ENCODE measurements around the gene WDFY2. TPM values are rescaled to one million over a fixed set of nuclear protein-coding genes. Genes with fewer than 3 reads are reported as not detected.
A peak's percentile ranks its signal among the peaks of the same experiment; 100 is the strongest.

Gene WDFY2
- total RNA-seq, 1 donor from 2014 or later: 43.0 TPM

DNA sequence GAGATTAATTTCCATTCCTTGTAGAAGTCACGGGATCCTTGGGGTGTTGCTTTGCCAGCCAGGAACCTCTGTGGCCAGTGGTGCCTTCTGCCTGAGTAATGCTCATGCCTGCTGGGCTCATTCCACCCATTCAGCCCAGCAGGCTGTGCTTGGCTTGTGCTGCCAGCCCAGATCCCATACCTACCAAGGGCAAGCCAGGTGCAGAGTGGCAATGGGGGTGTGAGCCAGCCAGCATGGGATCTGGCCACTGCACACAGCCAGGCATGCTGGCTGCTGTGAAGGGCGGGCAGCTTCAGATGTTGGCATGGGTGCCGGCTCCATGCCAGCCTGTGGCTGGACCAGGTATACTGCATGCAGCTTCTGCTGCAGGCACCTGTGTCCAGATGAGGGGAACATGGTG is 42.5 kb downstream of the WDFY2 start:
- Mint-ChIP-seq H3K27me3 (ENCODE audit: unreplicated experiment) (peaks cover 5% of the 10 kb centered on the region), H3K36me3 (ENCODE audit: unreplicated experiment) (no peaks in the 10 kb centered on the region), H3K9me3 (ENCODE audit: unreplicated experiment) (peaks cover 11% of the 10 kb centered on the region), H3K4me3 (ENCODE audit: unreplicated experiment) (no peak overlapping the region), H3K4me1 (ENCODE audit: low read depth, unreplicated experiment) (peaks cover 33% of the 10 kb centered on the region), H3K27ac (ENCODE audit: unreplicated experiment) (no peak overlapping the region)
- no peak for DNase-seq
- TF ChIP-seq, protein P1, sequence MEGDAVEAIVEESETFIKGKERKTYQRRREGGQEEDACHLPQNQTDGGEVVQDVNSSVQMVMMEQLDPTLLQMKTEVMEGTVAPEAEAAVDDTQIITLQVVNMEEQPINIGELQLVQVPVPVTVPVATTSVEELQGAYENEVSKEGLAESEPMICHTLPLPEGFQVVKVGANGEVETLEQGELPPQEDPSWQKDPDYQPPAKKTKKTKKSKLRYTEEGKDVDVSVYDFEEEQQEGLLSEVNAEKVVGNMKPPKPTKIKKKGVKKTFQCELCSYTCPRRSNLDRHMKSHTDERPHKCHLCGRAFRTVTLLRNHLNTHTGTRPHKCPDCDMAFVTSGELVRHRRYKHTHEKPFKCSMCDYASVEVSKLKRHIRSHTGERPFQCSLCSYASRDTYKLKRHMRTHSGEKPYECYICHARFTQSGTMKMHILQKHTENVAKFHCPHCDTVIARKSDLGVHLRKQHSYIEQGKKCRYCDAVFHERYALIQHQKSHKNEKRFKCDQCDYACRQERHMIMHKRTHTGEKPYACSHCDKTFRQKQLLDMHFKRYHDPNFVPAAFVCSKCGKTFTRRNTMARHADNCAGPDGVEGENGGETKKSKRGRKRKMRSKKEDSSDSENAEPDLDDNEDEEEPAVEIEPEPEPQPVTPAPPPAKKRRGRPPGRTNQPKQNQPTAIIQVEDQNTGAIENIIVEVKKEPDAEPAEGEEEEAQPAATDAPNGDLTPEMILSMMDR (IDR thresholded peaks at IDR 0.05; ENCODE audit: partially characterized antibody, unreplicated experiment): no peak

DNA sequence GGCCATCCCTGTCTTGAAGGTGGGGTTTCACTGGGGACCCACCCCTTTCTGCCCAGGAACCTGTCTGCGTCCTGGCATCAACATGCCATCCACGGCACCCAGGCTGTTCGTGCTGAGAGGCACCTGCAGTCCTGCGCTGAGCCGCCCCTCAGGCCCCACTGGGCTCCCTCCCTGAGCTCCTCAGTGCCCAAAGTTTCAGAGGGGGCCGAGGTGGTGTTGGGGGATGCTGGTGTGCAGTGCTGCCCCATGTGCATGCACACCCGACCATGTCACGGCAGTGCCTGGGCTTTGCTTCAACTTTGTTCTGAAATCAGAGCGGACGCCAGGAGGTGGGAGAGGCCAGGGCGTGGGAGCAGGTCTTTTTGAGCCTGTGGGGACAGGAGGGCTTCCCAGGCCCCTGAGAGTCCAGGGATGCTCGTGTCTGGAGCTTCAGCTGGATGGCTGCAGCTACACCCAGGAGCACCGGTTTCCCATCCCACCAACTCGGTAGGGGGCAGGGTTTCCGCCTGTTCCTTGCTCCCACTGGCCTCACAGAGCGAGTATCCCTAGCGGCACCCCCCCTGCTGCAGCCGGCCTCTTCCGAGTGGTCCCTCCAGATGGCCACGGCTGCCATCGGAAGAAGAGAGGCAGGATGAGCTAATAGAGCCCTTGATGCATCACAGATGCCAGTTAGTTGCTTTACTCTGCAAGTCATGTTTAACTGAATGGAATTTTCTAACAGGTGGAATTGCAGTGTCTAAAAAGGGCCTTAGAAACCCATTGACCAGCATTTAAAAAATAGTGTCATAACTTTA is 44.0 kb downstream of the WDFY2 start:
- H3K4me1 Mint-ChIP-seq (ENCODE audit: low read depth, unreplicated experiment): peaks cover 39% of the 10 kb centered on the region
- peaks cover 12% of the 10 kb centered on the region for H3K9me3 Mint-ChIP-seq (ENCODE audit: unreplicated experiment)
- peak overlapping the region; percentile 67 for H3K27ac Mint-ChIP-seq (ENCODE audit: unreplicated experiment)
- peak; percentile 83 for DNase-seq
- TF ChIP-seq, protein P1 (IDR thresholded peaks at IDR 0.05; ENCODE audit: partially characterized antibody, unreplicated experiment): no peak
- no peak overlapping the region for H3K4me3 Mint-ChIP-seq (ENCODE audit: unreplicated experiment)
- H3K36me3 Mint-ChIP-seq (ENCODE audit: unreplicated experiment): no peaks in the 10 kb centered on the region
- peaks cover 5% of the 10 kb centered on the region for H3K27me3 Mint-ChIP-seq (ENCODE audit: unreplicated experiment)

DNA sequence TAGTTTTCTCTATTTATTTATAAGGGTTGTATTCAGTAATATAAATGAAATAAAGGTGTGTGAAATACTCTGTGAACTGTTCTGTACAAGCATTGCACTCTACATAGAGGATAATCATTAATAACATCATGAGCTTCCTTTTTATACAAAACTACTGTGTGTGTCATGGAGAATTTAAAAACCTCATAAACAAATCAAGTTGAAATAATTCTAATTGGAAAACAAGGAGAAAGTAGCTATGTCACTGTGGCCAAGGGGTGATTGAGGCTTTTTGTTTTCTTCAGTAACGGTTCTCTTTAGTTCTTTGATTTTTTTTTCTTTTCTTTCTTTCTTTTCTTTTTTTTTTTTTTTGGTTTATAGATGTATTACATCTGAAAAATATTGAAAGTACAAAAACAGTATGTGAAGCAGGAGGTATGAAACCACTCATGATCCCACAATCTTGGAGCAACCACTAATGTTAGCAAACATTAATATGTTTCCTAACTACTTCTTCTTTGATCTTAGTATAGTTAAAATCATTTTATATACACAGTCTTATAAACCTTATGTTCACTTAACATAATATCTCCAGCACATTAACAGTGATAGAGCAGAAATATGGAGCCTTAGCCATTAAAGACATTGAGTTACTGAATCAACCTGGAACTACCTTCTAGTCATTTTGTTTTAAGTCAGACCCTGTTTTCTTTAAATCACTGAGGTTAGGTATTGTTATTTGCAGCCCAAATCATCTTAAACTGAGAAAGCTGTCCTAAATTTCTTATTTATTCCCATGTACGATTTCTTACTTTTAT is 45.4 kb downstream of the WDFY2 start:
- Mint-ChIP-seq H3K36me3 (ENCODE audit: unreplicated experiment) (no peaks in the 10 kb centered on the region), H3K4me3 (ENCODE audit: unreplicated experiment) (no peak overlapping the region), H3K27me3 (ENCODE audit: unreplicated experiment) (peaks cover 5% of the 10 kb centered on the region), H3K27ac (ENCODE audit: unreplicated experiment) (peak overlapping the region; percentile 52), H3K9me3 (ENCODE audit: unreplicated experiment) (peaks cover 12% of the 10 kb centered on the region), H3K4me1 (ENCODE audit: low read depth, unreplicated experiment) (peaks cover 39% of the 10 kb centered on the region)
- no peak for DNase-seq
- TF ChIP-seq, protein P1 (IDR thresholded peaks at IDR 0.05; ENCODE audit: partially characterized antibody, unreplicated experiment): no peak

DNA sequence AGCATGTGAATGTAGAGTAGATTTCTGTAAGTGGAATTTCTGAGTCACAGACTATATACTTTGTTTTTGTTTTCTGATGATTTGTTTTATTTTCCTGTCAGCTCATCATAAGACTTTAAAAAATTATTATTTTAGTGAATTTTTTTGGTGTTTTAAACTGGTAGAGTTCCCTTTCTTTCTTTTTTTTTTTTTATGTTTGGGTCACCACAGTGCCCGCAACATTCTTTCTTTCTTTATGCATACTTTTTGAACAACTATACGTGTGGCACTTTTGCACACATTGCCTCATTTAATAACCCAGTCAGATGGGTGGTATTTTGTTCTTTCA is 46.0 kb downstream of the WDFY2 start:
- Mint-ChIP-seq H3K4me1 (ENCODE audit: low read depth, unreplicated experiment) (peaks cover 38% of the 10 kb centered on the region), H3K9me3 (ENCODE audit: unreplicated experiment) (peaks cover 12% of the 10 kb centered on the region), H3K4me3 (ENCODE audit: unreplicated experiment) (no peak overlapping the region), H3K27ac (ENCODE audit: unreplicated experiment) (peak overlapping the region; percentile 52), H3K27me3 (ENCODE audit: unreplicated experiment) (peaks cover 5% of the 10 kb centered on the region), H3K36me3 (ENCODE audit: unreplicated experiment) (no peaks in the 10 kb centered on the region)
- TF ChIP-seq, protein P1 (IDR thresholded peaks at IDR 0.05; ENCODE audit: partially characterized antibody, unreplicated experiment): no peak
- no peak for DNase-seq

All from glutamatergic neuron (in vitro differentiated cells).